ENCODE results near the gene RPTOR.

Gene RPTOR

GRCh38 chr17:80861892-80862291 is 317.3 kb downstream of the RPTOR start:
- TF ChIP-seq Cebpa-rat (IDR thresholded peaks at IDR 0.05), result no peak
- H3K27me3 ChIP-seq, result no peaks in the 10 kb centered on the region
- no peak overlapping the region for H3K27ac ChIP-seq
- H3K4me2 ChIP-seq, result peak overlapping the region in 10 of 11 experiments; percentile 23 to 67 (median 56); a peak in 16 of 22 replicates
- H4K20me1 ChIP-seq, result peaks cover 0 to 64% (median 19%) of the 10 kb centered on the region in 11 experiments; a peak in 10 of 22 replicates
- H3K9me3 ChIP-seq (replicated peaks in 1 of 11), result no peaks in the 10 kb centered on the region
- H3K4me1 ChIP-seq, result peaks cover 25 to 43% (median 35%) of the 10 kb centered on the region in 10 experiments
- H3K4me3 ChIP-seq, result no peak overlapping the region
- H3K9ac ChIP-seq, result no peak overlapping the region
- peaks cover 0 to 41% (median 20%) of the 10 kb centered on the region in 11 experiments; a peak in 13 of 22 replicates for H3K36me3 ChIP-seq

GRCh38 chr17:80862481-80862961 is 317.9 kb downstream of the RPTOR start:
- Histone ChIP-seq H3K4me2 (peak overlapping the region in 1 of 11 experiments; percentile 50; a peak in 2 of 22 replicates), H3K4me1 (peaks cover 22 to 37% (median 29%) of the 10 kb centered on the region in 10 experiments), H3K4me3 (no peak overlapping the region), H4K20me1 (peaks cover 0 to 58% (median 13%) of the 10 kb centered on the region in 11 experiments; a peak in 9 of 22 replicates), H3K9me3 (replicated peaks in 1 of 11) (no peaks in the 10 kb centered on the region), H3K27ac (no peak overlapping the region), H3K27me3 (no peaks in the 10 kb centered on the region), H3K9ac (no peak overlapping the region), H3K36me3 (peaks cover 0 to 36% (median 18%) of the 10 kb centered on the region in 11 experiments; a peak in 13 of 22 replicates)
- TF ChIP-seq Cebpa-rat (IDR thresholded peaks at IDR 0.05), result no peak

GRCh38 chr17:80862978-80863377 is 318.3 kb downstream of the RPTOR start:
- no peak for TF ChIP-seq Cebpa-rat (IDR thresholded peaks at IDR 0.05)
- Histone ChIP-seq H3K36me3 (peaks cover 0 to 32% (median 14%) of the 10 kb centered on the region in 11 experiments; a peak in 11 of 22 replicates), H3K9ac (no peak overlapping the region)

GRCh38 chr17:80863626-80864025 is 319.0 kb downstream of the RPTOR start:
- H3K27ac ChIP-seq, result no peak overlapping the region
- no peaks in the 10 kb centered on the region for H3K27me3 ChIP-seq
- no peak overlapping the region for H3K9ac ChIP-seq
- no peaks in the 10 kb centered on the region for H3K9me3 ChIP-seq (replicated peaks in 1 of 11)
- H3K4me3 ChIP-seq, result no peak overlapping the region
- H4K20me1 ChIP-seq, result peaks cover 0 to 52% (median 10%) of the 10 kb centered on the region in 11 experiments; a peak in 10 of 22 replicates
- peaks cover 22 to 34% (median 27%) of the 10 kb centered on the region in 10 experiments for H3K4me1 ChIP-seq
- H3K4me2 ChIP-seq, result no peak overlapping the region
- peaks cover 0 to 29% (median 13%) of the 10 kb centered on the region in 11 experiments; a peak in 11 of 22 replicates for H3K36me3 ChIP-seq
- no peak for TF ChIP-seq Cebpa-rat (IDR thresholded peaks at IDR 0.05)

More at GRCh38 chr17:80862978-80863377, 318.3 kb downstream of the RPTOR start:
- Histone ChIP-seq H3K4me2 (no peak overlapping the region), H3K27ac (no peak overlapping the region), H3K9me3 (replicated peaks in 1 of 11) (no peaks in the 10 kb centered on the region), H4K20me1 (peaks cover 0 to 53% (median 10%) of the 10 kb centered on the region in 11 experiments; a peak in 9 of 22 replicates), H3K27me3 (no peaks in the 10 kb centered on the region), H3K4me3 (no peak overlapping the region), H3K4me1 (peaks cover 22 to 34% (median 27%) of the 10 kb centered on the region in 10 experiments)

- peaks cover 30 to 41% (median 35%) of the 10 kb centered on the region in 10 experiments for H3K4me1 ChIP-seq
- H4K20me1 ChIP-seq, result peaks cover 0 to 49% (median 10%) of the 10 kb centered on the region in 11 experiments; a peak in 11 of 22 replicates
- H3K27ac ChIP-seq, result no peak overlapping the region
- no peak overlapping the region for H3K9ac ChIP-seq
- H3K4me2 ChIP-seq, result no peak overlapping the region
- H3K36me3 ChIP-seq, result peaks cover 0 to 24% (median 13%) of the 10 kb centered on the region in 11 experiments; a peak in 11 of 22 replicates
- no peak for TF ChIP-seq Cebpa-rat (IDR thresholded peaks at IDR 0.05)
- peaks cover 0 to 7% (median 0%) of the 10 kb centered on the region in 11 experiments; a peak in 3 of 22 replicates for H3K27me3 ChIP-seq
- H3K4me3 ChIP-seq, result no peak overlapping the region
- H3K9me3 ChIP-seq (replicated peaks in 1 of 11), result no peaks in the 10 kb centered on the region
Measured at GRCh38 chr17:80864751-80865150, 320.1 kb downstream of the RPTOR start.

- Histone ChIP-seq H3K27me3 (peaks cover 0 to 15% (median 0%) of the 10 kb centered on the region in 11 experiments; a peak in 4 of 22 replicates), H3K9me3 (replicated peaks in 1 of 11) (no peaks in the 10 kb centered on the region), H3K27ac (no peak overlapping the region), H3K4me2 (no peak overlapping the region; a peak in 1 of 22 replicates), H3K36me3 (peaks cover 0 to 16% (median 11%) of the 10 kb centered on the region in 11 experiments; a peak in 9 of 22 replicates), H3K4me1 (peaks cover 30 to 46% (median 35%) of the 10 kb centered on the region in 10 experiments), H3K9ac (no peak overlapping the region), H4K20me1 (peaks cover 0 to 51% (median 8%) of the 10 kb centered on the region in 11 experiments; a peak in 11 of 22 replicates), H3K4me3 (no peak overlapping the region)
- TF ChIP-seq Cebpa-rat (IDR thresholded peaks at IDR 0.05), result no peak
Measured at GRCh38 chr17:80866050-80866793, 321.6 kb downstream of the RPTOR start.

- Histone ChIP-seq H3K36me3 (peaks cover 0 to 8% (median 5%) of the 10 kb centered on the region in 11 experiments; a peak in 8 of 22 replicates), H3K9me3 (replicated peaks in 1 of 11) (no peaks in the 10 kb centered on the region), H3K4me1 (peaks cover 40 to 48% (median 44%) of the 10 kb centered on the region in 10 experiments), H3K4me2 (no peak overlapping the region), H3K27me3 (peaks cover 0 to 27% (median 0%) of the 10 kb centered on the region in 11 experiments; a peak in 7 of 22 replicates), H3K9ac (no peak overlapping the region), H3K27ac (no peak overlapping the region), H4K20me1 (peaks cover 0 to 51% (median 15%) of the 10 kb centered on the region in 11 experiments; a peak in 15 of 22 replicates), H3K4me3 (no peak overlapping the region)
- no peak for TF ChIP-seq Cebpa-rat (IDR thresholded peaks at IDR 0.05)
Measured at GRCh38 chr17:80868022-80868609, 323.5 kb downstream of the RPTOR start.

GRCh38 chr17:80869481-80870145 is 325.0 kb downstream of the RPTOR start:
- H3K4me1 ChIP-seq, result peaks cover 52 to 63% (median 59%) of the 10 kb centered on the region in 10 experiments
- no peak for TF ChIP-seq Cebpa-rat (IDR thresholded peaks at IDR 0.05)
- H3K27me3 ChIP-seq, result peaks cover 0 to 36% (median 0%) of the 10 kb centered on the region in 11 experiments; a peak in 8 of 22 replicates
- H3K9ac ChIP-seq, result peak overlapping the region in 1 of 11 experiments; percentile 2; a peak in 1 of 22 replicates
- H3K27ac ChIP-seq, result no peak overlapping the region
- H3K36me3 ChIP-seq, result peaks cover 0 to 3% (median under 1%) of the 10 kb centered on the region in 11 experiments; a peak in 3 of 22 replicates
- H4K20me1 ChIP-seq, result peaks cover 0 to 64% (median 18%) of the 10 kb centered on the region in 11 experiments; a peak in 14 of 22 replicates
- H3K9me3 ChIP-seq (replicated peaks in 1 of 11), result no peaks in the 10 kb centered on the region
- H3K4me2 ChIP-seq, result peak overlapping the region; percentile 91 to 98 (median 95)
- no peak overlapping the region for H3K4me3 ChIP-seq

All from BLaER1 treated with 17β-estradiol and CSF1 and Interleukin-3, amounts not matched to agents 10 nM and 100 nM (cell line).